Smooth muscle cell (in vitro differentiated cells): ENCODE measurements around the gene TEX52. TPM values are rescaled to one million over a fixed set of nuclear protein-coding genes. Genes with fewer than 3 reads are reported as not detected.

Source experiments
- DNase-seq: peaks from one replicate; lab custom pipeline; 2025; ENCODE audit not compliant: unreplicated experiment; lab: John Stamatoyannopoulos, UW
- H2AFZ ChIP-seq: fragments of 200-600 bp; sonication (generic); 2 replicates; pipeline ENCODE4 v1.6.0; 2016; ENCODE audit warnings: antibody characterized with exemption, low read depth, mild to moderate bottlenecking
- H3F3A ChIP-seq: fragments of 200-600 bp; sonication (generic); 2 replicates; pipeline ENCODE4 v1.6.0; 2017; ENCODE audit warnings: antibody characterized with exemption, low read depth
- H3K27ac ChIP-seq: fragments of 200-600 bp; sonication (generic); 2 replicates; pipeline ENCODE4 v1.5.1; 2016; ENCODE audit warnings: low read depth, mild to moderate bottlenecking
- H3K27me3 ChIP-seq: fragments of 200-600 bp; sonication (generic); 2 replicates; pipeline ENCODE4 v1.6.1; 2016; ENCODE audit warnings: low read depth, mild to moderate bottlenecking
- H3K36me3 ChIP-seq: fragments of 200-600 bp; sonication (generic); 2 replicates; pipeline ENCODE4 v1.5.1; 2016; ENCODE audit warnings: low read depth
- H3K4me1 ChIP-seq: fragments of 200-600 bp; sonication (generic); 2 replicates; pipeline ENCODE4 v1.5.1; 2016; ENCODE audit warnings: low read depth
- H3K4me2 ChIP-seq: fragments of 200-600 bp; sonication (generic); 2 replicates; pipeline ENCODE4 v1.6.0; 2016; ENCODE audit warnings: mild to moderate bottlenecking
- H3K4me3 ChIP-seq: fragments of 200-600 bp; sonication (generic); 2 replicates; pipeline ENCODE4 v1.5.1; 2016; ENCODE audit warnings: mild to moderate bottlenecking
- H3K79me2 ChIP-seq: fragments of 200-600 bp; sonication (generic); 2 replicates; pipeline ENCODE4 v1.6.0; 2016; ENCODE audit warnings: low read depth, mild to moderate bottlenecking
- H3K9ac ChIP-seq: fragments of 200-600 bp; sonication (generic); 2 replicates; pipeline ENCODE4 v1.6.0; 2016; ENCODE audit warnings: low read depth
- H3K9me3 ChIP-seq: fragments of 200-600 bp; sonication (generic); replicated peaks from 2 replicates; pipeline ENCODE4 v1.5.1; 2016; ENCODE audit warnings: low read depth
- H4K20me1 ChIP-seq: fragments of 200-600 bp; sonication (generic); 2 replicates; pipeline ENCODE4 v1.6.0; 2016; ENCODE audit warnings: low read depth
- WGBS: methylation state at CpG from one replicate; pipeline ENCODE4 v1.1.7; 2016; ENCODE audit warnings: low lambda C conversion rate; 5-methylcytosine and 5-hydroxymethylcytosine counted together
- polyA plus RNA-seq: library from polyadenylated mRNA; unstranded; fragments of >200 nt; fragmentation: Nextera tagmentation; extraction: Ambion mirVana; gene quantifications from 2 replicates; pipeline ENCODE4 v1.2.1, GENCODE V29; 2016
- total RNA-seq: library from RNA; depleted of rRNA; stranded (reverse); fragments of >200 nt; gene quantifications from 2 replicates; pipeline ENCODE4 v1.2.3, GENCODE V29; 2014
- TF ChIP-seq, protein P1 (sequence below): fragments of 200-600 bp; sonication (generic); IDR thresholded peaks from 2 replicates; pipeline ENCODE4 v1.5.1; 2017; ENCODE audit warnings: borderline replicate concordance, mild to moderate bottlenecking, antibody characterized with exemption; ENCODE audit not compliant: insufficient read depth, poor library complexity, severe bottlenecking

Gene TEX52
- total and polyA plus RNA-seq, 2 experiments from 2014 or later, result 0.14 TPM; not detected in 1

DNA sequence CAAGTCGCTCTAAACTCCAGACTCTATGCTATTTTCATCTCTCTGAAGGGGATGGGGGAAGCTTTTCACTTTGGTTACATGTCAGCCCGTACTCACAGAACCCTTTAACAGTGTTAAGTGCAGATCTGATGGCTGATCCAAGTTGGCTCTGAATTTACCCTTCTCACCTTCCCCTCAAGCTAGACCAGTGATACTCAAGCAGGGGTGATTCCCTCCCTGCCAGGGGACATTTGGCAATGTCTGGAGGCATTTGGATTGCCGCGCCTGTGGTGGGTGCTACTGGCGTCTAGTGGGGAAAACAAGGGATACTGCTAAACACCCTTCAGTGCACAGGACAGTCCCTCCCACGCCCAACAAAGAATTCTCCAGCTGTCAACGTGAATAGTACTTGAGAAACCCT, 6.0 kb upstream of the TEX52 start:
- Histone ChIP-seq H3K36me3 (no peaks in the 10 kb centered on the region), H3K79me2 (no peaks in the 10 kb centered on the region), H3K4me2 (no peak overlapping the region), H3F3A (no peaks in the 10 kb centered on the region), H3K4me1 (no peaks in the 10 kb centered on the region), H3K4me3 (no peak overlapping the region), H3K27ac (no peak overlapping the region), H2AFZ (no peak overlapping the region), H4K20me1 (no peaks in the 10 kb centered on the region), H3K27me3 (no peaks in the 10 kb centered on the region), H3K9ac (no peak overlapping the region), H3K9me3 (no peaks in the 10 kb centered on the region)
- WGBS, result 98% methylated on average over 7 of the region's 7 CpGs
- TF ChIP-seq, protein P1, sequence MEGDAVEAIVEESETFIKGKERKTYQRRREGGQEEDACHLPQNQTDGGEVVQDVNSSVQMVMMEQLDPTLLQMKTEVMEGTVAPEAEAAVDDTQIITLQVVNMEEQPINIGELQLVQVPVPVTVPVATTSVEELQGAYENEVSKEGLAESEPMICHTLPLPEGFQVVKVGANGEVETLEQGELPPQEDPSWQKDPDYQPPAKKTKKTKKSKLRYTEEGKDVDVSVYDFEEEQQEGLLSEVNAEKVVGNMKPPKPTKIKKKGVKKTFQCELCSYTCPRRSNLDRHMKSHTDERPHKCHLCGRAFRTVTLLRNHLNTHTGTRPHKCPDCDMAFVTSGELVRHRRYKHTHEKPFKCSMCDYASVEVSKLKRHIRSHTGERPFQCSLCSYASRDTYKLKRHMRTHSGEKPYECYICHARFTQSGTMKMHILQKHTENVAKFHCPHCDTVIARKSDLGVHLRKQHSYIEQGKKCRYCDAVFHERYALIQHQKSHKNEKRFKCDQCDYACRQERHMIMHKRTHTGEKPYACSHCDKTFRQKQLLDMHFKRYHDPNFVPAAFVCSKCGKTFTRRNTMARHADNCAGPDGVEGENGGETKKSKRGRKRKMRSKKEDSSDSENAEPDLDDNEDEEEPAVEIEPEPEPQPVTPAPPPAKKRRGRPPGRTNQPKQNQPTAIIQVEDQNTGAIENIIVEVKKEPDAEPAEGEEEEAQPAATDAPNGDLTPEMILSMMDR, result no peak
- DNase-seq, result no peak

DNA sequence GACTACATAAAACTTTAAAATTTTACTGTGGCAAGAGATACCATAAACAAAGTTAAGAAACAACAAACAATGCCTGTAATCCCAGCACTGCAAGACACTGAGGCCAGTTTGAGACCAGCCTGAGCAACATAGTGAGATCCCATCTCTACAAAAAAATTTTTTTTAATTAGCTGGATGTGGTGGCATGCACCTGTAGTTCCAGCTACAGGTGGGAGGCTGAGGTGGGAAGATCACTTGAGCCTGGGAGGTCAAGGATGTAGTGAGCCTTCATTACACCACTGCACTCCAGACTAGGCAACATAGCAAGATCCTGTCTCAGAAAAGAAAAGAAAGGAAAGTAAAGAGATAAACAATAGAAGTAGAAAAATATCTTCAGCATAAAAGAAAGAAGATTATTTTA, 3.3 kb upstream of the TEX52 start:
- no peak for DNase-seq
- H3K79me2 ChIP-seq, result no peaks in the 10 kb centered on the region
- H3K4me1 ChIP-seq, result peaks cover 4% of the 10 kb centered on the region
- no peak overlapping the region for H3K4me3 ChIP-seq
- H3K9ac ChIP-seq, result no peak overlapping the region
- no peaks in the 10 kb centered on the region for H3K9me3 ChIP-seq
- no peaks in the 10 kb centered on the region for H4K20me1 ChIP-seq
- H3K27me3 ChIP-seq, result no peaks in the 10 kb centered on the region
- TF ChIP-seq, protein P1, result no peak
- H3K36me3 ChIP-seq, result no peaks in the 10 kb centered on the region
- H3K27ac ChIP-seq, result no peak overlapping the region
- H2AFZ ChIP-seq, result no peak overlapping the region
- H3F3A ChIP-seq, result no peaks in the 10 kb centered on the region
- no peak overlapping the region for H3K4me2 ChIP-seq

DNA sequence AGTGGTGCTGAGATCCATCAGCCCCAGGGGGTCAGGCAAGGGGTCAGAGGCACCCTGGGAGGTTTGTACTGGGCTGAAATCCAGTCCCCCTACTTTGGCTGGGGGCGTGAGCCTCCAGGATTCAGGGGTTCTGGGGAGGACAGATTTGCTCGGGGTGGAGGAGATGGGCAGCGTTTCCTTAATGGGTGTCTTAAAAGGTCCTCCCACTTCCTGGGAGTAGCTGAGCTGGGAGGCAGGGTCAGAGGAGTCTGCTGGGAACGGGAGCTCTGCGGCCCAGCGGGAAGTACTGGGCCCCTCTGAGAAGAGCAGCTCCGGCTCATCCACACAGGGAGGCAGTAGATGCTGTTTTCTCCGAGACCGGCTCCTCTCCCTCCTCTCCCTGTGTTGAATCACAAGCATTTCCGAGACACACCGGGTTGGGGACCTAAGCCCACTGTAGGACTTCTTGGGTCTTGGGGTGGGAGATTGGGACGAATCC, 2.1 kb upstream of the TEX52 start:
- Histone ChIP-seq H3K79me2 (no peaks in the 10 kb centered on the region), H3K4me2 (no peak overlapping the region), H3K4me1 (peaks cover 4% of the 10 kb centered on the region), H3K9ac (no peak overlapping the region), H3K4me3 (no peak overlapping the region), H4K20me1 (no peaks in the 10 kb centered on the region), H3F3A (no peaks in the 10 kb centered on the region), H3K27me3 (no peaks in the 10 kb centered on the region), H3K27ac (no peak overlapping the region), H2AFZ (no peak overlapping the region), H3K36me3 (no peaks in the 10 kb centered on the region), H3K9me3 (no peaks in the 10 kb centered on the region)
- DNase-seq, result no peak
- 93% methylated on average over 12 of the region's 12 CpGs for WGBS
- TF ChIP-seq, protein P1, result no peak

DNA sequence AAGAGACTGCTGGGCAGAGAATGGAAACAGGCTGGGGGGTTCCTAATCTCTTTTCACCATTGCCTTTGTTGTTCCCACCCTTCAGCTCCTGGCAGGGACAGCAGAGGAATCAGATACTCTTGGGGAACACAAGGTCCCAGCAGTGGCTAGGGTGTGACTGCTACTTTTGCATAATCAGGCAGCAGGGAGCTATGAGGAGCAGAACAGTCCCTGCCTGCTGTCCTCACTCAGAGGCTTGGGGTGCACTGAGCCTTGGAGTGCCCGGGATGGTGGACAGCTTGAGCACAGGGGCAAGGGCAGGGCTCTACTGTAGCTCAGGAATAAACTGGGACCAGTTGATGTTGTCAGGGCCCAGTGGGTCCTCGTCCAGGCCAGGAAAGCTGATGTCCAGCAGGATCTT, 1.5 kb upstream of the TEX52 start:
- H4K20me1 ChIP-seq, result no peaks in the 10 kb centered on the region

More for the DNA sequence above, 1.5 kb upstream of the TEX52 start:
- no peak for DNase-seq
- TF ChIP-seq, protein P1, result no peak
- Histone ChIP-seq H3K9ac (no peak overlapping the region), H3K4me2 (no peak overlapping the region), H3K4me1 (peaks cover 4% of the 10 kb centered on the region), H3K27ac (no peak overlapping the region), H3K27me3 (no peaks in the 10 kb centered on the region), H3F3A (no peaks in the 10 kb centered on the region), H3K4me3 (no peak overlapping the region), H2AFZ (no peak overlapping the region), H3K9me3 (no peaks in the 10 kb centered on the region), H3K36me3 (no peaks in the 10 kb centered on the region), H3K79me2 (no peaks in the 10 kb centered on the region)
- WGBS, result 91% methylated on average over 2 of the region's 2 CpGs
